ENCODE results near the gene MYO19.
A peak's percentile ranks its signal among the peaks of the same experiment; 100 is the strongest.

Gene MYO19, protein sequence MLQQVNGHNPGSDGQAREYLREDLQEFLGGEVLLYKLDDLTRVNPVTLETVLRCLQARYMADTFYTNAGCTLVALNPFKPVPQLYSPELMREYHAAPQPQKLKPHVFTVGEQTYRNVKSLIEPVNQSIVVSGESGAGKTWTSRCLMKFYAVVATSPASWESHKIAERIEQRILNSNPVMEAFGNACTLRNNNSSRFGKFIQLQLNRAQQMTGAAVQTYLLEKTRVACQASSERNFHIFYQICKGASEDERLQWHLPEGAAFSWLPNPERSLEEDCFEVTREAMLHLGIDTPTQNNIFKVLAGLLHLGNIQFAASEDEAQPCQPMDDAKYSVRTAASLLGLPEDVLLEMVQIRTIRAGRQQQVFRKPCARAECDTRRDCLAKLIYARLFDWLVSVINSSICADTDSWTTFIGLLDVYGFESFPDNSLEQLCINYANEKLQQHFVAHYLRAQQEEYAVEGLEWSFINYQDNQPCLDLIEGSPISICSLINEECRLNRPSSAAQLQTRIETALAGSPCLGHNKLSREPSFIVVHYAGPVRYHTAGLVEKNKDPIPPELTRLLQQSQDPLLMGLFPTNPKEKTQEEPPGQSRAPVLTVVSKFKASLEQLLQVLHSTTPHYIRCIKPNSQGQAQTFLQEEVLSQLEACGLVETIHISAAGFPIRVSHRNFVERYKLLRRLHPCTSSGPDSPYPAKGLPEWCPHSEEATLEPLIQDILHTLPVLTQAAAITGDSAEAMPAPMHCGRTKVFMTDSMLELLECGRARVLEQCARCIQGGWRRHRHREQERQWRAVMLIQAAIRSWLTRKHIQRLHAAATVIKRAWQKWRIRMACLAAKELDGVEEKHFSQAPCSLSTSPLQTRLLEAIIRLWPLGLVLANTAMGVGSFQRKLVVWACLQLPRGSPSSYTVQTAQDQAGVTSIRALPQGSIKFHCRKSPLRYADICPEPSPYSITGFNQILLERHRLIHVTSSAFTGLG

DNA sequence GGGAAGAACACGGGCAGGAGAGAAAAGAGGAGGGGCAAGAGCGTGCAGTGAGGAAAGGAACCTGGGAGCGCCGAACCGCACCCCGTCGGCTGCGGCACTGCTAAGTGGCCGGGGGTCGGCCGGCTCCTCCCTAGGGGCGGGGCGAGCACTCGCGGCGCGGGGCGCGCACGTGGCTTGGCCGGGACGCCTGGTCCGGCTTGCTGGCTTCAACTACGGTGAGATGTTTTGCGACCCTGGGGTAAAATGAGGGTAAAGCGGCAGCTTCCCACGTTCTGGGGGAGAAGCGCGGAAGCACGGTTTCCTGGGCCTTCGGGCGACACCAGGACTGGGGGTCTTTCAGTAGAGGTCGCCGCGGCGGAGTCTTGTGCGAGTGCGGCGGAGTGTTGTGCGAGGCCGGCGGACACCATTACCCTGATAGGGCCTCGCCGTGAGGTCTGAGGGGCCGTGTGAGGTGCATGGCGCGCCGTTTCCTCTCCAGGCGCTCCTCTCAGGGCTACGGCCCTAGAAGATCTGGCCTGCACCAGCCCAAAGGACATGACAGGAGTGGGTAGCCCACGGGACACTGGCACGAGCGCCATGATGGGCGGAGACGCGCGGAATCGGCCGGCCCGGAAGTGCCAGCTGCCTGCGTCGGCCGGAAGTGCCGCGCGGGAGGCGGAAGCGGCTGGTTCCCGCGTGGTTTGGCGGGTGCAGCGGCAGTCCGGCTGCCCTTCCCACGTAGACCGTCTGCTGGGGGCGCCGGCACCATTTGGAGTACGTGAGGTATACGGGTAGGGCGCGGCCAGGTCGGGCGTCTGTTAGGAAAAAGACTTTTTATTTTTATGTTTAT lies at the start of gene MYO19, which contains the start of gene PIGW:
TSS of gene MYO19 (minus strand) at position 29 of the 829 bp plus-strand sequence. CDS start 2,330 bp downstream, outside the sequence.
TSS of gene PIGW (plus strand) at position 148 of the 829 bp plus-strand sequence. CDS start 2,115 bp downstream, outside the sequence.
- peak; percentile 89 for DNase-seq

- no peak for DNase-seq
Observed at GRCh38 chr17:36583787-36584186, 49.1 kb upstream of the MYO19 start.

- DNase-seq: no peak
Observed at GRCh38 chr17:36578671-36579070, 44.0 kb upstream of the MYO19 start.

DNA sequence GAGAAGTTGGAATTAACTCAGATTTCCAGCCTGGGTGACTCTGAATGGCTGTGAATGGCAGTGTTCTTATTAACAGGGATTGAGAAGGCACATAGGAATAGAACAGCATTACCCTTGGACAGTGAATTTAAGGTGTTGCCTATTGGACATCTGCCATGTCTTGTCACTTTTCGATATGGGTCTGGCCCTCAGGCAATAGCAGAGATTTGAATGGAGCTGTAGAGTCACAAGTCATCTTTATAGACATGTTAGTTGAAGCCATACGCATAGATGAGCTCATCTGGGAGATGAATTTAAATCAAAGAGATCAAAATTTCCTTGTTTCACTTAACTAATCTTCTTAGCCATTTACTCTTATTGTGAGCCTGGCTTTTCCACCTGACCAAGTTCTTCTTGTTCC lies 42.1 kb upstream of the MYO19 start:
- DNase-seq: no peak

GRCh38 chr17:36575028-36575427 lies 40.4 kb upstream of the MYO19 start:
- no peak for DNase-seq

GRCh38 chr17:36566081-36566480 lies 31.4 kb upstream of the MYO19 start:
- no peak for DNase-seq

- no peak for DNase-seq
Observed at GRCh38 chr17:36553459-36553858, 18.8 kb upstream of the MYO19 start.

- DNase-seq: no peak
Observed at GRCh38 chr17:36550491-36551417, 16.1 kb upstream of the MYO19 start.

DNA sequence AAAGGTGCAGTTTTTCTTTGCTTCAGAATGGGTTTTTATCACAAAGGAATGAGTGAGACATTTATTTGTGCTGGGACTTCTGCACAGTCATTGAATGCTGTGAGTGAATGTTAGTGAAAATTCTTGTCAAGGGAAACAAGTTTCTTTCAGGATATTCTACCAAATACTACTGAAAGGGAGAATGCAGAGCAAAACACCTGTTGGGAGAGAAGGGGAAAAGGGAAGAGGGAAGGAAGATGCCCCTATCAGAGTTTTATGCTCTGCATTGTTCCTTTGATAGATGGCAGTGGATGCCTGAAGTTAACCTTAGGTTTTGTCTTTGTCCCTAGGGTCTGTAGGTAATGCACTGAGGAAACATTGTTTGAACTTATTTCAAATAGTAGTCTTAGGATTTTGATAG lies 13.1 kb upstream of the MYO19 start:
- DNase-seq: no peak

DNA sequence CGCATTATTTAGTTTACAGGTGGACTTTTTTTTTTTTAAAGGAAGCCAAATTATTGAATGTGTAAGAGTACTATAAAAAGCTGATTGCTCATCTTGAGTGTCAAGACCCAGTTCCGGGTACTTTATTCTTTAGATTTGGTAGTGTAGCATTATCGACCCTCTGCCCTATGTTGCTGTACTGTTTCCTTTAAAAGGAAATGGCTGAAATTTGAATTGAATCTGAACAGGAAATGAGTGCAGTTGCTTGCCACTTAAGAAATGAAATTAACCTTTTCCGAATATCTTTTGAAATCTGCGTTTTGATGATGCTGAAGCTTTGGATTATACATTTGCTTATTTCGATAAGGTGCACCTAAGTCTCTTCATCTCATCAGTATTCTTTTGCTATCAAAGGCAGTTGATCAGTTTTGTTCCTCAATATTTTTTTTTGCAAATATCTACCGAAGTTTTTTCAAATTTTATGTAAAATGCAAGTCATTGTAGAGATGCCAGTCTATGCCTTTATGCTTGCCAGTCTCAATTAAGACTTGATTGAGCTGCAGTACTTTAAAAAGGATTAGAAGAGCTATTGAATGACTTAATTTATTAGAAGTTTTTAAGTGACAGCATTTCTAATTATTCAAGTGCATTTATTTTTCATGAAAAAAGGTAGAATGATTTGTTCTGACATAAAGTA lies 11.9 kb upstream of the MYO19 start:
- no peak for DNase-seq

GRCh38 chr17:36545465-36546417 lies 11.1 kb upstream of the MYO19 start:
- DNase-seq: peak; percentile 96

DNA sequence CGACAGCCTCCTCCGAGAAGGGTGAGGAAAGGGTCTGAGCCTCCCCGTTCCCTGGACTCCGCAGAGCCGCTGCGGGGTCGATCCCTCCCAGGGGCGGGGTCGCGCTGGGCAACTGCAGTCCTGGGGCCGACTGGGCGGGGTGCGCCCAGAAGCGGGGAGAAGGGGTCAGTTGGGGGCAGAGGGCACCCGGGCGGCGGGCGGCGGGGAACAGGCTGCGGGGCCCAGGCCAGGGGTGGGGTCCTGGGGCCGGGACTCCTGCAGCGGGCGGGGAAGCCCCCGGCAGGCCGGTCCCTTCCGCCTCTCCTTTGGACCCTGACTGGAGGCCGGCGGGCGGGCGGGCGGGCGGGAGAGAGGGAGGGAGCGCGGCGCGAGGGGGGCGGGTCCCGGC lies 10.4 kb upstream of the MYO19 start:
- no peak for DNase-seq

- peak; percentile 94 for DNase-seq
Observed at GRCh38 chr17:36544307-36545076, 9.8 kb upstream of the MYO19 start, which contains the start of gene GGNBP2. GGNBP2 (plus strand) TSS chr17:36544919; CDS start chr17:36545725, 806 bp downstream.

- peak; percentile 21 for DNase-seq
Observed at GRCh38 chr17:36544044-36544306, 9.3 kb upstream of the MYO19 start.

DNA sequence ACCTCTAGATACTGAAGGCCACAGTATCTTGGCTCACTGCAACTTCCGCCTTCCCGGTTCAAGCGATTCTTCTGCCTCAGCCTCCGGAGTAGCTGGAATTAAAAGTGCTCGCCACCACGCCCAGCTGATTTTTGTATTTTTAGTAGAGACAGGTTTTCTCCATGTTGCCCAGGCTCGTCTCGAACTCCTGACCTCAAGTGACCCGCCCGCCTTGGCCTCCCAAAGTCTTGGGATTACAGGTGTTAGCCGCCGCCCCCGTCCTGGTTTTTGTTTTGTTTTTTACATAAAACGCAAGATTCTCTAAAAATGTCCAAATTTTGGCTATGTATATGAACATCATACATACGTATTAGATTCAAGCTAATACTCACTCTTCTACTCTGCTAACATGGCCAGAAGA lies 8.1 kb upstream of the MYO19 start:
- DNase-seq: no peak

- DNase-seq: no peak
Observed at GRCh38 chr17:36540696-36541095, 6.0 kb upstream of the MYO19 start.

DNA sequence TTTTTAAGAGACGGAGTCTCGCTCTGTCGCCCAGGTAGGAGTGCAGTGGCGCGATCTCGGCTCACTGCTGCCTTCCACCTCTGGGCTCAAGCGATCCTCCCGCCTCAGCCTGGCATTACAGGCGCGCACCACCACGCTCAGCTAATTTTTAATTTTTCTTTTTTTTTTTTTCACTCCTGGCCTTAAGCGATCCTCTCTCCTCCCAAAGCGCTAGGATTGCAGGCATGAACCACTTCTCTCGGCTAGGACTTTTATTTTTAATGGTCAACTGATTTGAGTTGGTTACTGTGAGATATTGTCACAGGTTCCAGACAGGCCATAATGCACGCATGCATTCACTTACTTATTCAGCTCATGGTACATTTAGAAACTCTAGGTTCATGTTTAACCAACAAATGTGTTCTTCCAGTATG lies 1.0 kb upstream of the MYO19 start:
- no peak for DNase-seq

DNA sequence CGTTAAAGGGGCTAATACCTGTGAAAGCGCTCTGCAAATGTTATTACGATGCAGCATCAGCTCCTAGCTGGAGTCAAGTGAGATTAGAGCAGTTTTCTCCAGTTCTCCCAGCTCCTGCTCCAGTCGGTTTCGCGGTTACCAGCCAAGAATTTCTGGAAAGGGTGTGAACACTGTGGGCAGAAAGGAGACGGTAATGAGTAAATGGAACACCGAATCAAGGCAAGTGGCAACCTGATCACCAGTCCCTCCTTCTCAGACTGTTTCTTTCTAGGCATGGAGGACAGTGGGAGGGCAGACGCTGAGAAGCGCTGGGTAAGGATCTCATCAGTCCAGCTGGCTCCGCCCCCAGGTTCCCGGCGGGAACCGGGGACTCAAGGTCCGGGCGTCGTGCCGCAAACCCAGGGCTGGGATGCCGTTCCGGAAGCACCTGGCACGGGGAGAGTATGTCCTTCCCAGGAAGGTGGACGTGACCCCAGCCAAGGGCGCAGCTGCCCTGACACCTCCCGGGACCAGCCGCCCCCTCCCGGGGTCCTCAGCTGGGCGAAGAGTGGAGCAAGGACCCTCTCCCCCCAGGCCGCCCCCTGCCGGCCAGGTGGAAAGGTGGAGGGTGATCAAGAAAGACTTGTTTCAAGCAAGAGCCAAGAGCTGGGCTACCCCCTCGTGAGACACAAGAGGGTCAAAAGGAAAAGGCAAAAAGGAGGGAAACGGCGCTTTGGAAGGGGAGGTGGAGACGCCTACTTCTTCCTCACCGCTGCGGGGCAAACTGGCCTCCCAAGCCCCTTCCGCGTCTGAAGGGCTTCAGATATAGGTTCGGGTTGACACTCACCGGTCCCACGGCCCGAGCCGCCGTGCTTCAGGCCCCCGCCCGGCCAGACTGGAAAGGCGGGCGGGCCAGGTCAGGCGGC lies 481 bp downstream of the MYO19 start:
- peak; percentile 62 for DNase-seq
